BE2C (cell line): Measurements from ENCODE around the gene APC2.

Experiments
- DNase-seq: peaks from one replicate; pipeline ENCODE4 v3.0.0-alpha.2; 2020
- H3K27me3 ChIP-seq: fragments of 250-450 bp; sonication (Bioruptor Pico); 2 replicates; pipeline ENCODE4 v1.5.1; 2020; ENCODE audit warnings: mild to moderate bottlenecking
- H3K36me3 ChIP-seq: fragments of 250-450 bp; sonication (Bioruptor Pico); 2 replicates; pipeline ENCODE4 v1.5.1; 2020; ENCODE audit warnings: mild to moderate bottlenecking
- H3K4me1 ChIP-seq: fragments of 250-450 bp; sonication (Bioruptor Pico); 2 replicates; pipeline ENCODE4 v1.5.1; 2020
- H3K4me3 ChIP-seq: 2 replicates; pipeline ENCODE4 v1.5.1; 2011; ENCODE audit warnings: low read depth, low read length
- H3K9me3 ChIP-seq: fragments of 250-450 bp; sonication (Bioruptor Pico); 2 replicates; pipeline ENCODE4 v1.5.1; 2020
- TF ChIP-seq, protein P1 (sequence below): IDR thresholded peaks from 2 replicates; pipeline ENCODE4 v1.5.1; 2012; ENCODE audit warnings: mild to moderate bottlenecking, low read depth, low read length

APC2 gene

DNA sequence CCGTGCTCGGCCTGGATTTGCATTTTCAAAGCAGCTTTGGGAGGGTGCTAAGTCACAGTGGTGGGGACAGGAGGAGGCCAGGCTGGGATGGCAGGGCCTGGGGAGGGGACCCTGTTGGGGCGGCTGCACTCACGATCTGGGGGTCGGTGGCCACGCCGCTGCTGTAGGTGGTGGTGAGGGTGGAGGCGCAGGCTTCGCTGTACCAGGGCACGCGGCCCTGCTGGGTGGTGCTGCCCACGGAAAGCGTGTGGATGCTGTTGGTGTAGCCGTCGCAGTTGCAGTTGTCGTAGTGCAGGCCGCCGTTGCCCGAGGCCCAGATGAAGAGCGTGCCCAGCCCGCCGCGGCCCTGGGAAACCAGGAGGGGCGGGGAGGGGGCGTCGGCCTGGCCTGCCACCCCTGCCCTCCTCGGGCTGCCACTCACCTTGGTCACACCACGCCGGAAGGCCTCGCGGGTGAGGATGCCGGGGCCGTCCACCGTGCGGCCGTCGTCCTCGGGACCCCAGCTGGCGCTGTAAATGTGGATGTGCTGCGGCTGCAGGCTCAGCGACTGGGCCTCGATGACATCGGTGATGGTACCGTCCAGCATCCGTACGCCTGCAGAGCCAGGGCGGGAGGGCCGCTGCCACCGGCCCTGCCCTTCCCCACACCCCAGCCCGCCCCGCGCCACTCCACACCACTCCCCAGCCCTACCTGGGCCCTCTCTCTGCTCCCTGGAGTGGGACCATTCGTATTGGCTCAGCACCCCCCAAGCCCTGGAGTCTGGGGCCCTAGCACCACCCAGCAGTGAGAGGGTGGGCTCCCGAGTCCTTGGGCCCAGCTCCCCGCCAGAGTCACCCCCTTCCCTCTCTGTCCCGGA, 37.0 kb downstream of the APC2 start:
- Histone ChIP-seq H3K9me3 (no peaks in the 10 kb centered on the region), H3K4me1 (no peaks in the 10 kb centered on the region), H3K36me3 (no peaks in the 10 kb centered on the region), H3K27me3 (no peaks in the 10 kb centered on the region), H3K4me3 (no peak overlapping the region)
- no peak for DNase-seq
- TF ChIP-seq, protein P1, sequence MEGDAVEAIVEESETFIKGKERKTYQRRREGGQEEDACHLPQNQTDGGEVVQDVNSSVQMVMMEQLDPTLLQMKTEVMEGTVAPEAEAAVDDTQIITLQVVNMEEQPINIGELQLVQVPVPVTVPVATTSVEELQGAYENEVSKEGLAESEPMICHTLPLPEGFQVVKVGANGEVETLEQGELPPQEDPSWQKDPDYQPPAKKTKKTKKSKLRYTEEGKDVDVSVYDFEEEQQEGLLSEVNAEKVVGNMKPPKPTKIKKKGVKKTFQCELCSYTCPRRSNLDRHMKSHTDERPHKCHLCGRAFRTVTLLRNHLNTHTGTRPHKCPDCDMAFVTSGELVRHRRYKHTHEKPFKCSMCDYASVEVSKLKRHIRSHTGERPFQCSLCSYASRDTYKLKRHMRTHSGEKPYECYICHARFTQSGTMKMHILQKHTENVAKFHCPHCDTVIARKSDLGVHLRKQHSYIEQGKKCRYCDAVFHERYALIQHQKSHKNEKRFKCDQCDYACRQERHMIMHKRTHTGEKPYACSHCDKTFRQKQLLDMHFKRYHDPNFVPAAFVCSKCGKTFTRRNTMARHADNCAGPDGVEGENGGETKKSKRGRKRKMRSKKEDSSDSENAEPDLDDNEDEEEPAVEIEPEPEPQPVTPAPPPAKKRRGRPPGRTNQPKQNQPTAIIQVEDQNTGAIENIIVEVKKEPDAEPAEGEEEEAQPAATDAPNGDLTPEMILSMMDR: no peak

DNA sequence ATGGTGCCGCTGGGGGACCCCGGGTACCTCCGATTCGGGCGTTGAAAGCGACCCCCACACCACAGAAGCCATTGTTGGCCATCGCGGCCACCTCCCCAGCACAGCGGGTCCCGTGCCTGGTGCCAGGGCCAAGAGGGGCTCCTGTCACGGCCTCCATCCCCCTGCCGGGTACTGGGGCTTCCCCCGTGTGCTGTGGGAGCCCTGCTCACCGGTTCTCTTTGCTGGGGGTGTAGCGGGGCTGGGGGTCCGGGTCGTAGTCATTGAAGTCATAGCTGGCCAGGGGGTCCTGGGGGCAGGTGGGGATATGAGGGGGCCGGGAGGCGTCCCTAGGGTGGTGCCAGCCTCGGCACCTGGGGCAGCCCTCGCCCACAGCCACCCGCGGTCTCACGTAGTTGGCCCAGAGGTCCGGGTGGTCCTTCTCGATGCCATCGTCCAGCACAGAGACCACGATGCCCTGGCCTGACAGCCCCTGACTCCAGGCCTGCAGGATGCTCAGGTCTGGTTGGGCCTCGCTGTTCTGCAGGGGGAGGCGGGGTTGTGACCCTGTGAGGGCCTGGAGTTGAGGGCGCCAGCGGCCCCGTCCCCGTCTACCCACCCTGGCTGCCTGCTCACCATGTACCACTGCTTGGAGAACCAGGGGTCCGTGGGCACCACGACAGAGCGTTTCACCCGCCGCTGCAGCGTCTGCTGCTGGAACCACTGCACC, 37.8 kb downstream of the APC2 start:
- H3K27me3 ChIP-seq: no peaks in the 10 kb centered on the region
- TF ChIP-seq, protein P1: no peak
- no peak overlapping the region for H3K4me3 ChIP-seq
- no peak for DNase-seq
- no peaks in the 10 kb centered on the region for H3K4me1 ChIP-seq
- no peaks in the 10 kb centered on the region for H3K9me3 ChIP-seq
- H3K36me3 ChIP-seq: no peaks in the 10 kb centered on the region

DNA sequence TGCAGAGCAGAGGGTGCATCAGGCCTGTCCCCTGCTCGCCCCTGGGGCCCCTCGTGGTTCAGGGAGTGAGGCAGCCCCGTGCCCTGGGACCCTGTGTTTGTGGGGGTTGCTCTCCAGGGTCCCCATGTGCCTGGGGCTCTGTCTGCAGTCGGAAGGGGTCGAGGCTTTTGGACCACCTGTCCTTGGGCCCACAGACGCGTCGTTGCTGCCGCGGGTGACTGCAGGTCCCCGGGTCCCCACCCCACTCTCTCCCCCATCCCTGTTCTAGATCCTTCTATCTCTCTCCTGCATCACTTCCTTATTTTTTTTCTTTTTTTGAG, 38.3 kb downstream of the APC2 start:
- Histone ChIP-seq H3K36me3 (no peaks in the 10 kb centered on the region), H3K4me3 (no peak overlapping the region), H3K27me3 (no peaks in the 10 kb centered on the region), H3K4me1 (no peaks in the 10 kb centered on the region), H3K9me3 (no peaks in the 10 kb centered on the region)
- no peak for DNase-seq
- TF ChIP-seq, protein P1: no peak

DNA sequence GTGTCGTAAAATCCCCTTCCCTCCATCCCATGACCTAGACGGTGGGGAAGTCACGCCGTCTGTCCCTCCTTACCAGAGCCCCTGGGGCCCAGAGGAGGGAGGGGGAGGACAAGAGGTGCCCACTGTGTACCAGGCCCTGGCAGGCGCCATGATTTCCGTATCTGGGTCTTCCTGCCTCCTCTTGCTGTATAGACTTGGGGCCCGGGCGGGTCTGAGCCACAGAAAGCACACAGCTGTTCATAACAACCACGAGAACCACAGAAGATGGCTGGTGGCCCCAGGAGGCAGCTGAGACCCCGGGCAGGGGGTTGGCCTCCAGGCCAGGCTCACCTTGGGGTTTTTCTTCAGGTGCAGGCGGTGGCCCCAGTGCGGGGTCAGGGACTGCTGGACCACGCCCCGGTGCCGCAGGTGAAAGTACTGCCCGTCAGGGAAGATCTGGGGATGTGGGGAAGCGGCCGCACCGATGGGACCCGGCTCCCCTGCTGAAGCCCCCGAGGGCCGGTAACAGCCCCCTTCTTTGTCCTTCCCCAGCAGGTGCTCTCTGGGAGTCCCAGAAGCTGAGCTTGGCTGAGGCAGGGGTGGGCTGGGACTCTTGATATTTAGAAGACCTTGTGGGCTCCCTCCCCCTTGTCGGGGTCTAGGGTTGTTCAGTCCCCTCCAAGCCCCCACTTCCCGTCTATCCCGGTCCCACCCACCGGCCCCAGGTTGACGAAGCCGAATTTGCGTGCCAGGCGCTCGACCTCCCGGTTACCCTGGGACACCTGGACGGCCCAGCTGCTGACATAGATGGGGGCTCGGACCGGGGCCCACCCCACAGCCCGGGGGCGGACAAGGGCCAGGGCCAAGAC, 39.8 kb downstream of the APC2 start:
- no peaks in the 10 kb centered on the region for H3K9me3 ChIP-seq
- H3K27me3 ChIP-seq: no peaks in the 10 kb centered on the region
- H3K4me3 ChIP-seq: peak overlapping the region; percentile 53
- TF ChIP-seq, protein P1: no peak
- no peak for DNase-seq
- no peaks in the 10 kb centered on the region for H3K36me3 ChIP-seq
- peaks cover 4% of the 10 kb centered on the region; the same call in 1 of the 2 replicates for H3K4me1 ChIP-seq

DNA sequence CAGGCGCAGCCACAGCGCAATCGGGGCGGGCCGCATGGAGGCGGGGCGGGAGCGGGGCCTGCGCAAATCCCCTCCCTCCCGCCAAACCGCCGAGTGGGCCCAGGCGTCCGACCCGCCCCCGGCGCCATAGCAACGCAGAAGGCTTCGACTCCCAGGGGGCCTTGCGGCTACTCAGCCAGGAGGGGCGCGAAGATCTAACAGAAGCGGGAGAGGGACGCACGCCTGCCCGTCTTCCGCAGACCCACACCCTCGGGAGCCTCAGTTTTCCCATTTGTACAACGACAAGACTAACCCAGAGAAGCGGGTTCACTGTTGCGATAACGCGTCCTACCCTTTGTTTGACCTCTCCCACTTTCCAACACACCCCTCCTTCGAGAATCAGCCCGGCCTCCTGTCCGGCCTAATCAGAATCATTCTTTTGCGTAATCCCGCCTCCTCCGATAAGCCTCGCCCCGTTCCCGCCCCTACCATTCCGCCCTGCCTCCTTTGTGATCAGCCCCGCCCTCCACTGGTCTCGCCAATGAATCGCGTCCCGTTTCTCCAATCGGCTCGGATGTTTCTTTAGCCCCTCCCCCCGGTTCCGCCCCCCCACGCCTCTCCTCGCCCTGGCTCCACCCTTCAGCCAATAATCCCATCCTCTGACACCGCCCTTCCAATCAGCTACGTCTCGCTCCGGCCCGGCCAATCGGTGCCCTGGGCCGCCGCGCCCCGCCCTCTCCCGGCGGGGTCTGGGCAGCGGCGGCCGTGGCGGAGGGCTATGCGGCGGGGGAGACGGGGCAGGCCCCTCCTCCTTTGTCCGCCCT, 40.6 kb downstream of the APC2 start, which contains the start of gene PCSK4:
PCSK4 (minus strand) TSS at position 40 of the 803 bp plus-strand sequence; CDS start at position 36, 4 bp downstream.
- Histone ChIP-seq H3K4me1 (peaks cover 4% of the 10 kb centered on the region; the same call in 1 of the 2 replicates), H3K4me3 (peak within 1 kb of the TSS; percentile 53), H3K9me3 (no peaks in the 10 kb centered on the region), H3K36me3 (no peaks in the 10 kb centered on the region), H3K27me3 (no peaks in the 10 kb centered on the region)
- peak; percentile 98 for DNase-seq
- TF ChIP-seq, protein P1: no peak
